K562 (cell line): ENCODE data around the gene CSMD2. TPM values are rescaled to one million over a fixed set of nuclear protein-coding genes. Genes with fewer than 3 reads are reported as not detected.

Source experiments
- ATAC-seq: fragments of 200-7000 bp; cut with Tn5 transposase; 3 replicates; pipeline ENCODE4 v1.9.1; 2020; ENCODE audit warnings: moderate library complexity
- BruUV-seq: library from RNA; stranded (reverse); fragments of 400-500 nt; replicated peaks from 2 replicates; lab custom pipeline; 2021; lab: Mats Ljungman, UMichigan
- CTCF ChIA-PET: fragments of 300-600 bp; formaldehyde crosslinking; extraction: SDS; loops from one replicate; lab custom pipeline; 2021; ENCODE audit warnings: low intra/inter-chr PET ratio; lab: Yijun Ruan, JAX
- POLR2A ChIA-PET: fragments of 300-600, 350-650 bp; sonication (Branson Sonifier 250); formaldehyde crosslinking; extraction: SDS; loops from one replicate; lab custom pipeline; 2021; ENCODE audit warnings: antibody characterized with exemption, inconsistent platforms; lab: Yijun Ruan, JAX
- DNase-seq, 4 experiments: peaks; one replicate each; pipeline versions ENCODE4 v3.0.0 to v3.0.0-alpha.2; 2011 to 2018; ENCODE audit warnings: low spot score in 3 of 4, mixed read lengths in 3 of 4; ENCODE audit errors: extremely low read depth in 1 of 4
- FAIRE-seq: peaks from 2 replicates; lab custom pipeline; 2011; peaks lifted over from hg19 to GRCh38; lab: Jason Lieb, UNC
- H2AFZ ChIP-seq: 2 replicates; pipeline ENCODE4 v1.6.0; 2011; ENCODE audit warnings: low read depth, low read length, control low read depth, inconsistent platforms
- H3K27ac ChIP-seq: fragments of 200-600 bp; 3 replicates; pipeline ENCODE4 v1.8.0; 2011; ENCODE audit warnings: low read depth, mild to moderate bottlenecking, control low read depth, inconsistent platforms, low read length, moderate library complexity, mixed read lengths; ENCODE audit errors: extremely low read depth
- H3K27me3 ChIP-seq, 2 experiments: fragments of 300-600 bp in 1 of 2; 2 replicates in 1 of 2; 3 replicates in 1 of 2; pipeline versions ENCODE4 v1.6.0 to v1.8.0; 2011; ENCODE audit warnings: inconsistent platforms in 2 of 2, low read length in 2 of 2, mild to moderate bottlenecking in 1 of 2, mixed read lengths in 1 of 2, moderate library complexity in 1 of 2; ENCODE audit not compliant: control insufficient read depth in 2 of 2, insufficient read depth in 2 of 2
- H3K36me3 ChIP-seq: fragments of 300-600 bp; 3 replicates; pipeline ENCODE4 v1.8.0; 2011; ENCODE audit warnings: mild to moderate bottlenecking, low read length, inconsistent platforms; ENCODE audit not compliant: control insufficient read depth, insufficient read depth
- H3K4me1 ChIP-seq, 2 experiments: fragments of 200-600 bp in 1 of 2; replicated peaks in 1 of 2; 2 replicates in 1 of 2; 3 replicates in 1 of 2; pipeline versions ENCODE4 v1.5.1 to v1.8.0; 2011; ENCODE audit warnings: inconsistent platforms in 2 of 2, low read length in 2 of 2, mild to moderate bottlenecking in 1 of 2, mixed read lengths in 1 of 2, moderate library complexity in 1 of 2; ENCODE audit not compliant: control insufficient read depth in 2 of 2, insufficient read depth in 2 of 2
- H3K4me2 ChIP-seq: 2 replicates; pipeline ENCODE4 v1.6.1; 2011; ENCODE audit warnings: low read length, control low read depth, inconsistent platforms, mixed read lengths; ENCODE audit not compliant: insufficient read depth
- H3K4me3 ChIP-seq: fragments of 200-600 bp; sonication (generic), shearing (Covaris generic); 2 replicates; pipeline ENCODE4 v1.5.1; 2016; ENCODE audit warnings: control low read depth, inconsistent platforms
- H3K79me2 ChIP-seq: fragments of 200-600 bp; 3 replicates; pipeline ENCODE4 v1.8.0; 2011; ENCODE audit warnings: low read length, inconsistent platforms; ENCODE audit not compliant: control insufficient read depth, insufficient read depth
- H3K9ac ChIP-seq, 2 experiments: 2 replicates each; pipeline versions ENCODE4 v1.6.0 to v1.6.1; 2011; ENCODE audit warnings: low read depth in 2 of 2, low read length in 2 of 2, control low read depth in 1 of 2, inconsistent platforms in 1 of 2, mild to moderate bottlenecking in 1 of 2, mixed read lengths in 1 of 2; ENCODE audit not compliant: insufficient read depth in 1 of 2
- H3K9me1 ChIP-seq: one replicate; pipeline ENCODE4 v1.6.0; 2011; ENCODE audit warnings: inconsistent platforms, mild to moderate bottlenecking, low read length, moderate library complexity; ENCODE audit not compliant: control insufficient read depth, insufficient read depth
- H3K9me3 ChIP-seq: replicated peaks from 2 replicates; pipeline ENCODE4 v1.5.1; 2011; ENCODE audit warnings: low read depth, low read length, inconsistent platforms; ENCODE audit not compliant: control insufficient read depth, insufficient read depth
- H4K20me1 ChIP-seq: replicated peaks from 2 replicates; pipeline ENCODE4 v1.6.1; 2011; ENCODE audit warnings: low read length, inconsistent platforms, mixed read lengths; ENCODE audit not compliant: control insufficient read depth, insufficient read depth
- BCOR ChIP-seq: fragments of 450-650 bp; IDR thresholded peaks from 2 replicates; pipeline ENCODE4 v1.6.1; 2016
- BRD9 ChIP-seq: fragments of 450-650 bp; IDR thresholded peaks from 2 replicates; pipeline ENCODE4 v1.6.1; 2018; ENCODE audit warnings: low read depth; ENCODE audit not compliant: partially characterized antibody
- SMAD3 ChIP-seq: fragments of 450-650 bp; formaldehyde crosslinking; conservative IDR thresholded peaks from 2 replicates; pipeline ENCODE4 v1.4.0; 2020; ENCODE audit warnings: mild to moderate bottlenecking
- ZNF3 ChIP-seq: fragments of 250-450 bp; sonication (Bioruptor Pico); IDR thresholded peaks from 2 replicates; pipeline ENCODE4 v1.5.0; 2021; ENCODE audit warnings: mild to moderate bottlenecking, moderate library complexity
- ZNF76 ChIP-seq: fragments of 250-450 bp; sonication (Bioruptor Pico); IDR thresholded peaks from 2 replicates; pipeline ENCODE4 v1.4.0; 2020; ENCODE audit warnings: mild to moderate bottlenecking, moderate library complexity, borderline replicate concordance
- WGBS: fragments of 100-300 bp; shearing (Covaris generic); methylation state at CpG from one replicate; pipeline ENCODE4 v1.1.6; 2016; ENCODE audit warnings: low coverage, mixed read lengths; ENCODE audit not compliant: insufficient coverage; ENCODE audit errors: missing lambda C conversion rate; 5-methylcytosine and 5-hydroxymethylcytosine counted together
- in situ Hi-C: fragments of 300-500 bp; cut with MboI; formaldehyde crosslinking; loops from 4 replicates; pipeline ENCODE4 v1.15.0; 2018; ENCODE audit warnings: inconsistent platforms, mixed read lengths
- intact Hi-C: fragments of 100-400 bp; cut with micrococcal nuclease; formaldehyde crosslinking; loops from 2 replicates; pipeline ENCODE4 v1.14.2; 2022
- polyA plus RNA-seq, 8 experiments: library from polyadenylated mRNA; depleted of rRNA in 4 of 8; stranded (reverse) in 5 of 8; unstranded in 3 of 8; fragments of >200 nt; fragmentation: Nextera tagmentation in 2 of 8; fragmentation: Illumina TruSeq in 1 of 8; extraction: Ambion mirVana in 2 of 8; extraction: Trizol in 1 of 8; gene quantifications; 2 replicates each; pipeline versions ENCODE4 v1.2.1 to v1.2.3, GENCODE V29; 2011 to 2014; ENCODE audit warnings: inconsistent platforms in 1 of 8, missing spikeins in 1 of 8
- total RNA-seq, 7 experiments: library from RNA; depleted of rRNA in 6 of 7; stranded (reverse); fragments of >200 nt in 6 of 7; fragmentation: Illumina TruSeq in 2 of 7; extraction: Trizol in 2 of 7; gene quantifications; 2 replicates each; pipeline versions ENCODE4 v1.2.1 to v1.2.3, GENCODE V29; 2011 to 2021; ENCODE audit warnings: low replicate concordance in 1 of 7

Gene CSMD2
- total and polyA plus RNA-seq, 9 of the 15 experiments (the other 6 are each of a cell fraction or from before 2014, with no cell fraction given) = not detected

DNA sequence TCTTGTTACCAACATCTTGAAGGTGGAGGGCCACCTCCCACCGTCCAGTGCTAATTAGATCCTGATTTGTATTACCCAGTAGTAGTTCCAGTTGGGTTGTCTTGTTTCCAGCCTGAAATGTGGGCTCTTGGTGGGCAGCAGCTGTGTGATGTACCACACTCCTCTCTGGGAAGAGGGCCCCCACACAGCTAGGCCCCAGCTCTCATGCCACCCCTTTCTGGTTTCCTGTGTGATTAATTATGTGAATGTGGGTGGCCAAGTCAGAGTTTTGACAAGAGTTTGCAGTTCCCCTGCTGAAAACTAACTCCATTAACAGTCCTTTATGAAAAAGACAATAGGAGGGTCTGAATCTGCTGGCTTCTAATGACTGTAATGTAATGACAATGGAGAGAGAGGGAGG lies 297.3 kb downstream of the CSMD2 start (continued):
- TF ChIP-seq BCOR = no peak
- no peak for TF ChIP-seq ZNF76 (CRISPR knock-in tag)
- TF ChIP-seq BRD9 = no peak
- no peak for TF ChIP-seq SMAD3 (CRISPR knock-in tag)
- TF ChIP-seq, all 486 proteins: peak for 0

DNA sequence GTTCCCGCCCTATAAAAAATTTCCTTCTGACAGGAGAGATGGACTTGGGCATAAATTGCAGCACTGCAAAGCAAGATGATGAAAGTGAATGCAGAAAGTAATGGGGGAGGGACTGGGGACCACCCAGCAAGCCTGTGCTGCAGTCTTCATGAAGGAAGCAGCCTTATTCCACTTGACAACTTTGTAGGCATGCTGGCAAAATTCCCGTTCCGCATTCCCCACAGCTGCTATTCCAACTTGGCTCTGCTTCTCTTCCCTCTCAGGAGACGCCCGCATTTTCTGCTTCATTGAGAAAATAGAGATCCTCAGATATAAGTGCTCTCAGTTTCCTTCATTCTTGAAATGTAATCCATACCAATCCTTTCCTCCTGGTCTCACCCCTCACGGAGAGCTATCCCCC lies 298.7 kb downstream of the CSMD2 start:
- 0 out of 5 replicates have a peak, but pooled peaks cover 0 to 2% of the 10 kb centered on the region in 2 experiments for H3K27me3 ChIP-seq
- WGBS = 2% methylated on average over 6 of the region's 6 CpGs
- no peaks in the 10 kb centered on the region for H4K20me1 ChIP-seq
- H3K9me1 ChIP-seq = no peaks in the 10 kb centered on the region
- no peak overlapping the region for H3K4me3 ChIP-seq
- DNase-seq (no peak), ATAC-seq (no peak), FAIRE-seq (no peak)
- intact Hi-C loops = no loop called here
- in situ Hi-C loops = no loop called here
- no peaks in the 10 kb centered on the region for H3K9me3 ChIP-seq
- H3K9ac ChIP-seq = no peak overlapping the region
- H3K4me1 ChIP-seq = no peaks in the 10 kb centered on the region
- ChIA-PET POLR2A (interaction anchor here (0.6 kb wide), 1 partner anchor 400 kb away, joined by 5 read pairs; no protein-coding TSS in a partner anchor), CTCF (no interaction called here)
- no peaks in the 10 kb centered on the region for H3K36me3 ChIP-seq
- no peak for TF ChIP-seq ZNF3 (CRISPR knock-in tag)
- no peak overlapping the region for H3K4me2 ChIP-seq
- H3K27ac ChIP-seq = no peak overlapping the region
- no TSS peak for BruUV-seq
- no peak overlapping the region for H2AFZ ChIP-seq
- H3K79me2 ChIP-seq = no peaks in the 10 kb centered on the region
